Keratinocyte (primary cell): ENCODE measurements around the gene KRT31. TPM values are rescaled to one million over a fixed set of nuclear protein-coding genes. Genes with fewer than 3 reads are reported as not detected.

Experiments used
- DNase-seq: peaks from one replicate; pipeline ENCODE4 v3.0.0-alpha.2; 2011; ENCODE audit warnings: low read depth, missing footprints, low spot score
- FAIRE-seq: peaks from 2 replicates; lab custom pipeline; 2011; peaks lifted over from hg19 to GRCh38; lab: Jason Lieb, UNC
- H2AFZ ChIP-seq: 2 replicates; pipeline ENCODE4 v1.6.0; 2012; ENCODE audit warnings: low read length, control low read depth, inconsistent platforms; ENCODE audit not compliant: control insufficient read depth
- H3K27ac ChIP-seq: 2 replicates; pipeline ENCODE4 v1.5.1; 2011; ENCODE audit warnings: low read length; ENCODE audit not compliant: control insufficient read depth, insufficient read depth
- H3K27me3 ChIP-seq: 3 replicates; pipeline ENCODE4 v1.6.0; 2011; ENCODE audit warnings: low read length; ENCODE audit not compliant: control insufficient read depth, insufficient read depth; ENCODE audit errors: extremely low read depth
- H3K36me3 ChIP-seq, 2 experiments: 2 replicates in 1 of 2; 3 replicates in 1 of 2; pipeline ENCODE4 v1.5.1; 2011; ENCODE audit warnings: low read length in 2 of 2, mild to moderate bottlenecking in 1 of 2; ENCODE audit not compliant: control insufficient read depth in 2 of 2, insufficient read depth in 2 of 2; ENCODE audit errors: extremely low read depth in 1 of 2
- H3K4me1 ChIP-seq: 3 replicates; pipeline ENCODE4 v1.5.1; 2011; ENCODE audit warnings: low read length; ENCODE audit not compliant: control insufficient read depth, insufficient read depth; ENCODE audit errors: extremely low read depth
- H3K4me2 ChIP-seq: 3 replicates; pipeline ENCODE4 v1.6.0; 2011; ENCODE audit warnings: low read depth, low read length; ENCODE audit not compliant: control insufficient read depth, insufficient read depth; ENCODE audit errors: extremely low read depth
- H3K4me3 ChIP-seq, 3 experiments: fragments of 200-600 bp in 1 of 3; sonication (generic) in 1 of 3; 2 replicates in 2 of 3; 3 replicates in 1 of 3; pipeline ENCODE4 v1.5.1; 2011 to 2016; ENCODE audit warnings: low read length in 3 of 3, mild to moderate bottlenecking in 3 of 3, control low read depth in 2 of 3, inconsistent platforms in 1 of 3, low read depth in 1 of 3, mixed read lengths in 1 of 3, mixed run types in 1 of 3, moderate library complexity in 1 of 3; ENCODE audit not compliant: control insufficient read depth in 2 of 3, insufficient read depth in 2 of 3; ENCODE audit errors: extremely low read depth in 1 of 3
- H3K79me2 ChIP-seq: 2 replicates; pipeline ENCODE4 v1.6.0; 2012; ENCODE audit warnings: low read length; ENCODE audit not compliant: control insufficient read depth, insufficient read depth
- H3K9ac ChIP-seq: 3 replicates; pipeline ENCODE4 v1.6.0; 2011; ENCODE audit warnings: low read length; ENCODE audit not compliant: control insufficient read depth, insufficient read depth; ENCODE audit errors: extremely low read depth
- H3K9me1 ChIP-seq: 3 replicates; pipeline ENCODE4 v1.6.0; 2011; ENCODE audit warnings: low read length; ENCODE audit not compliant: control insufficient read depth, insufficient read depth; ENCODE audit errors: extremely low read depth
- H3K9me3 ChIP-seq: 2 replicates; pipeline ENCODE4 v1.5.1; 2012; ENCODE audit warnings: low read depth, low read length; ENCODE audit not compliant: control insufficient read depth
- H4K20me1 ChIP-seq: 3 replicates; pipeline ENCODE4 v1.6.0; 2011; ENCODE audit warnings: low read length; ENCODE audit not compliant: control insufficient read depth, insufficient read depth; ENCODE audit errors: extremely low read depth
- EZH2 ChIP-seq: IDR thresholded peaks from one replicate; pipeline ENCODE4 v1.6.1; 2012; ENCODE audit warnings: inconsistent platforms, mild to moderate bottlenecking, low read length, moderate library complexity
- dilution Hi-C: fragments of 300-500 bp; cut with MboI; formaldehyde crosslinking; loops from one replicate; pipeline ENCODE4 v1.7.0; 2020; ENCODE audit warnings: low sequenced_read_pairs; ENCODE audit not compliant: extremely low pct_ligation_motif_present
- polyA plus RNA-seq, 5 experiments: library from polyadenylated mRNA; depleted of rRNA in 3 of 5; stranded (reverse) in 3 of 5; stranded (forward) in 1 of 5; unstranded in 1 of 5; fragments of >200 nt; gene quantifications; 1 replicate in 1 of 5; 2 replicates in 3 of 5; 3 replicates in 1 of 5; pipeline versions ENCODE4 v1.2.1 to v1.2.3, GENCODE V29; 2011 to 2012; ENCODE audit warnings: missing spikeins in 2 of 5, low read depth in 1 of 5, low replicate concordance in 1 of 5
- TF ChIP-seq, protein P1 (sequence below), 3 experiments: IDR thresholded peaks in 1 of 3; conservative IDR thresholded peaks in 1 of 3; optimal IDR thresholded peaks in 1 of 3; 2 replicates in 2 of 3; 3 replicates in 1 of 3; pipeline versions ENCODE3 to v1.5.1; 2011; ENCODE audit warnings: low read length in 3 of 3, mild to moderate bottlenecking in 3 of 3, moderate library complexity in 2 of 3, control low read depth in 1 of 3, inconsistent platforms in 1 of 3; ENCODE audit not compliant: insufficient read depth in 2 of 3; ENCODE audit errors: extremely low read depth in 1 of 3

KRT31 gene
- polyA plus RNA-seq, 1 donor (not counting 4 experiments of a cell fraction or from before 2014, with no cell fraction given) = 24.9 TPM

DNA sequence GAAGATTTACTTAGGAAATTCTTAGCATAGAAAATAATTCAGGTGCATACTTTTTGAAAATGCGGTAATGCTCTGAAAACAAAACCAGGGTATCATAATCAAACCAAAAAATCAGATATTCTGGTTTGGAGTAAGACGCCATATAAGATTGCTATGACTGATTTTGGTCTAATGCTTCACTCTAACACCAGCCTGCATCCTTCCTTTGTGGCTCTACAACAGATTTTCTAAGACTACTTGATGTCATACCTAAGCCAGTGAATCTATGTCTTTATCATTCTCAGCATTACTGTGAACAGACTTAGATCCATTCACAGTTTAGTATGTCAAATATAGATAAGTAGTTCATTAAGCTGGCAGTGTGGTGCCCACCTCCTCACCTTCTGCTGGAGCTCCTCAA lies 28.4 kb downstream of the KRT31 start:
- no peak overlapping the region for H3K4me2 ChIP-seq
- no peak overlapping the region for H3K27ac ChIP-seq
- peaks cover 13% of the 10 kb centered on the region for H3K4me1 ChIP-seq
- no peak for DNase-seq
- FAIRE-seq = no peak
- H3K27me3 ChIP-seq = no peaks in the 10 kb centered on the region
- no peak overlapping the region for H3K9ac ChIP-seq
- TF ChIP-seq, protein P1, sequence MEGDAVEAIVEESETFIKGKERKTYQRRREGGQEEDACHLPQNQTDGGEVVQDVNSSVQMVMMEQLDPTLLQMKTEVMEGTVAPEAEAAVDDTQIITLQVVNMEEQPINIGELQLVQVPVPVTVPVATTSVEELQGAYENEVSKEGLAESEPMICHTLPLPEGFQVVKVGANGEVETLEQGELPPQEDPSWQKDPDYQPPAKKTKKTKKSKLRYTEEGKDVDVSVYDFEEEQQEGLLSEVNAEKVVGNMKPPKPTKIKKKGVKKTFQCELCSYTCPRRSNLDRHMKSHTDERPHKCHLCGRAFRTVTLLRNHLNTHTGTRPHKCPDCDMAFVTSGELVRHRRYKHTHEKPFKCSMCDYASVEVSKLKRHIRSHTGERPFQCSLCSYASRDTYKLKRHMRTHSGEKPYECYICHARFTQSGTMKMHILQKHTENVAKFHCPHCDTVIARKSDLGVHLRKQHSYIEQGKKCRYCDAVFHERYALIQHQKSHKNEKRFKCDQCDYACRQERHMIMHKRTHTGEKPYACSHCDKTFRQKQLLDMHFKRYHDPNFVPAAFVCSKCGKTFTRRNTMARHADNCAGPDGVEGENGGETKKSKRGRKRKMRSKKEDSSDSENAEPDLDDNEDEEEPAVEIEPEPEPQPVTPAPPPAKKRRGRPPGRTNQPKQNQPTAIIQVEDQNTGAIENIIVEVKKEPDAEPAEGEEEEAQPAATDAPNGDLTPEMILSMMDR (optimal IDR thresholded peaks at IDR 0.05 in 1 of 3, IDR thresholded peaks at IDR 0.05 in 1 of 3, conservative IDR thresholded peaks at IDR 0.05 in 1 of 3; ENCODE audit: extremely low read depth in 1 of 3, insufficient read depth in 2 of 3, low read length in 3 of 3) = no peak
- no peak for TF ChIP-seq EZH2
- H4K20me1 ChIP-seq = no peaks in the 10 kb centered on the region
- H2AFZ ChIP-seq = no peak overlapping the region
- H3K9me1 ChIP-seq = no peaks in the 10 kb centered on the region
- no peaks in the 10 kb centered on the region for H3K9me3 ChIP-seq
- no peaks in the 10 kb centered on the region for H3K36me3 ChIP-seq
- no peak overlapping the region for H3K4me3 ChIP-seq
- H3K79me2 ChIP-seq = no peaks in the 10 kb centered on the region
- dilution Hi-C loops = no loop called here

DNA sequence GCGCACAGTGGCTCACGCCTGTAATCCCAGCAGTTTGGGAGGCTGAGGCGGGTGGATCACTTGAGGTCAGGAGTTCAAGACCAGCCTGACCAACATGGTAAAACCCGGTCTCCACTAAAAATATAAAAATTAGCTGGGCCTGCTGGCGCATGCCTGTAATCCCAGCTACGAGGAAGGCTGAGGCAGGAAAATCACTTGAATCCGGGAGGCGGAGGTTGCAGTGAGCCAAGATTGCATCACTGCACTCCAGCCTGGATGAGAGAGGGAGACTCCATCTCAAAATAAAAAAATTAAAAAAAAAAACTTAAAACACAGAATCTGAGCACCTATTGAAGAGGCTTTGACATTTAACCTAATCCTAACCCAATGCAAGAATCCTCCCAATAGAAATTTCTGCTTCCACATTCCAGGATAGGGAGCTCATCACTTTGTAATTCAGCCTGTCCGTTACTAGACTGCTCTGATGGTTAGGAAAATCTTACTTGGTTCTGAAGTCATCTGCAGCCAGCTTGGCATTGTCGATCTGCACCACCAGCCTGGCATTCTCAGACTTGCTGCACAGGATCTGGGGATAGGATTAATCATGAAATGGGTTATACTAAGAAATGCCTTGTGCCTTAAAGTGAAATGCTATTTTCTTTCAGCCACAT lies 29.9 kb downstream of the KRT31 start:
- H2AFZ ChIP-seq = no peak overlapping the region
- no peak overlapping the region for H3K9ac ChIP-seq
- peak overlapping the region; percentile 75 for H3K4me2 ChIP-seq
- no peak for TF ChIP-seq EZH2
- TF ChIP-seq, protein P1 (optimal IDR thresholded peaks at IDR 0.05 in 1 of 3, IDR thresholded peaks at IDR 0.05 in 1 of 3, conservative IDR thresholded peaks at IDR 0.05 in 1 of 3; ENCODE audit: extremely low read depth in 1 of 3, insufficient read depth in 2 of 3, low read length in 3 of 3) = no peak
- H3K79me2 ChIP-seq = no peaks in the 10 kb centered on the region
- dilution Hi-C loops = no loop called here
- no peak for DNase-seq
- H3K27me3 ChIP-seq = no peaks in the 10 kb centered on the region
- FAIRE-seq = peak; percentile 83
- H3K27ac ChIP-seq = peak overlapping the region; percentile 57
- H4K20me1 ChIP-seq = no peaks in the 10 kb centered on the region
- peaks cover 13% of the 10 kb centered on the region for H3K4me1 ChIP-seq
- no peaks in the 10 kb centered on the region for H3K36me3 ChIP-seq
- H3K9me1 ChIP-seq = no peaks in the 10 kb centered on the region
- no peaks in the 10 kb centered on the region for H3K9me3 ChIP-seq
- H3K4me3 ChIP-seq = no peak overlapping the region
